ENCODE results near the gene PBX4.
"Not testable (repeated sequence)": the region's sequence is repeated elsewhere in the genome, so short reads cannot be mapped to it uniquely, and the experiment has no call there.

PBX4 gene

GRCh38 chr19:19618219-19619051 lies at the start of gene PBX4:
TSS of gene PBX4 (minus strand) at chr19:19618687. CDS start at chr19:19618629, 58 bp downstream.
- H3K36me3 Mint-ChIP-seq (ENCODE audit: insufficient read depth) = peaks cover 19% of the 10 kb centered on the region
- ATAC-seq (replicated peaks; ENCODE audit: extremely low read depth, poor library complexity, severe bottlenecking) = peak; percentile 91
- H3K27me3 Mint-ChIP-seq = no peaks in the 10 kb centered on the region
- DNase-seq (ENCODE audit: low spot score in 2 of 2) = peak; percentile 98 to 99
- H3K4me3 Mint-ChIP-seq = peak within 1 kb of the TSS; percentile 75
- H3K9me3 Mint-ChIP-seq = no peaks in the 10 kb centered on the region
- peaks cover 48% of the 10 kb centered on the region for H3K4me1 Mint-ChIP-seq
- H3K27ac Mint-ChIP-seq (ENCODE audit: low read depth) = peak within 1 kb of the TSS; percentile 97

GRCh38 chr19:19665420-19665948 lies 47.0 kb upstream of the PBX4 start:
- peaks cover 41% of the 10 kb centered on the region for H3K36me3 Mint-ChIP-seq (ENCODE audit: insufficient read depth)
- H3K27ac Mint-ChIP-seq (ENCODE audit: low read depth) = peak overlapping the region; percentile 10
- H3K9me3 Mint-ChIP-seq; ATAC-seq (replicated peaks; ENCODE audit: extremely low read depth, poor library complexity, severe bottlenecking); H3K4me3 Mint-ChIP-seq; H3K27me3 Mint-ChIP-seq; DNase-seq (ENCODE audit: low spot score in 2 of 2): not testable (repeated sequence)
- peaks cover 46% of the 10 kb centered on the region for H3K4me1 Mint-ChIP-seq

GRCh38 chr19:19663256-19664120 lies 45.0 kb upstream of the PBX4 start, which contains the start of gene ATP13A1:
TSS of gene ATP13A1 (minus strand) at chr19:19663676. CDS start at chr19:19663666, 10 bp downstream.
- ATAC-seq (replicated peaks; ENCODE audit: extremely low read depth, poor library complexity, severe bottlenecking) (peak; percentile 65), DNase-seq (ENCODE audit: low spot score in 2 of 2) (peak; percentile 84 to 96)
- peak within 1 kb of the TSS; percentile 100 for H3K27ac Mint-ChIP-seq (ENCODE audit: low read depth)
- no peaks in the 10 kb centered on the region for H3K9me3 Mint-ChIP-seq
- H3K4me1 Mint-ChIP-seq = peaks cover 33% of the 10 kb centered on the region
- H3K4me3 Mint-ChIP-seq = peak within 1 kb of the TSS; percentile 89
- H3K27me3 Mint-ChIP-seq = no peaks in the 10 kb centered on the region
- peaks cover 35% of the 10 kb centered on the region for H3K36me3 Mint-ChIP-seq (ENCODE audit: insufficient read depth)

GRCh38 chr19:19662871-19663255 lies 44.4 kb upstream of the PBX4 start:
- no peaks in the 10 kb centered on the region for H3K9me3 Mint-ChIP-seq
- no peaks in the 10 kb centered on the region for H3K27me3 Mint-ChIP-seq
- peaks cover 27% of the 10 kb centered on the region for H3K4me1 Mint-ChIP-seq
- H3K4me3 Mint-ChIP-seq = peak overlapping the region; percentile 89
- DNase-seq (ENCODE audit: low spot score in 2 of 2) (no peak), ATAC-seq (replicated peaks; ENCODE audit: extremely low read depth, poor library complexity, severe bottlenecking) (no peak)
- H3K27ac Mint-ChIP-seq (ENCODE audit: low read depth) = peak overlapping the region; percentile 100
- peaks cover 34% of the 10 kb centered on the region for H3K36me3 Mint-ChIP-seq (ENCODE audit: insufficient read depth)

- Mint-ChIP-seq H3K27me3 (no peaks in the 10 kb centered on the region), H3K27ac (ENCODE audit: low read depth) (peak overlapping the region; percentile 100), H3K36me3 (ENCODE audit: insufficient read depth) (peaks cover 33% of the 10 kb centered on the region), H3K4me3 (peak overlapping the region; percentile 89), H3K4me1 (peaks cover 27% of the 10 kb centered on the region), H3K9me3 (no peaks in the 10 kb centered on the region)
- ATAC-seq (replicated peaks; ENCODE audit: extremely low read depth, poor library complexity, severe bottlenecking) (no peak), DNase-seq (ENCODE audit: low spot score in 2 of 2) (no peak)
Measured at GRCh38 chr19:19662344-19662743, 43.9 kb upstream of the PBX4 start.

GRCh38 chr19:19661675-19662251 lies 43.3 kb upstream of the PBX4 start:
- peak; percentile 45 for ATAC-seq (replicated peaks; ENCODE audit: extremely low read depth, poor library complexity, severe bottlenecking)
- Mint-ChIP-seq H3K36me3 (ENCODE audit: insufficient read depth) (peaks cover 33% of the 10 kb centered on the region), H3K4me1 (peaks cover 27% of the 10 kb centered on the region), H3K27ac (ENCODE audit: low read depth) (peak overlapping the region; percentile 100), H3K4me3 (peak overlapping the region; percentile 89), H3K9me3 (no peaks in the 10 kb centered on the region), H3K27me3 (no peaks in the 10 kb centered on the region)
- DNase-seq (ENCODE audit: low spot score in 2 of 2) = peak in 1 of 2 donors; percentile 76

- ATAC-seq (replicated peaks; ENCODE audit: extremely low read depth, poor library complexity, severe bottlenecking) (no peak), DNase-seq (ENCODE audit: low spot score in 2 of 2) (no peak)
- no peaks in the 10 kb centered on the region for H3K9me3 Mint-ChIP-seq
- no peaks in the 10 kb centered on the region for H3K27me3 Mint-ChIP-seq
- peak overlapping the region; percentile 100 for H3K27ac Mint-ChIP-seq (ENCODE audit: low read depth)
- H3K4me3 Mint-ChIP-seq = peak overlapping the region; percentile 89
- H3K4me1 Mint-ChIP-seq = peaks cover 27% of the 10 kb centered on the region
- peaks cover 35% of the 10 kb centered on the region for H3K36me3 Mint-ChIP-seq (ENCODE audit: insufficient read depth)
Measured at GRCh38 chr19:19661141-19661674, 42.7 kb upstream of the PBX4 start.

GRCh38 chr19:19659646-19660245 lies 41.3 kb upstream of the PBX4 start:
- ATAC-seq (replicated peaks; ENCODE audit: extremely low read depth, poor library complexity, severe bottlenecking) (no peak), DNase-seq (ENCODE audit: low spot score in 2 of 2) (no peak)
- H3K4me3 Mint-ChIP-seq = peak overlapping the region; percentile 89
- no peaks in the 10 kb centered on the region for H3K27me3 Mint-ChIP-seq
- H3K36me3 Mint-ChIP-seq (ENCODE audit: insufficient read depth) = peaks cover 39% of the 10 kb centered on the region
- H3K9me3 Mint-ChIP-seq = no peaks in the 10 kb centered on the region
- peaks cover 27% of the 10 kb centered on the region for H3K4me1 Mint-ChIP-seq
- peak overlapping the region; percentile 32 for H3K27ac Mint-ChIP-seq (ENCODE audit: low read depth)

GRCh38 chr19:19657397-19657783 lies 38.9 kb upstream of the PBX4 start:
- DNase-seq (ENCODE audit: low spot score in 2 of 2) = no peak
- Mint-ChIP-seq H3K9me3 (no peaks in the 10 kb centered on the region), H3K27ac (ENCODE audit: low read depth) (no peak overlapping the region), H3K27me3 (no peaks in the 10 kb centered on the region), H3K4me1 (peaks cover 15% of the 10 kb centered on the region), H3K4me3 (no peak overlapping the region), H3K36me3 (ENCODE audit: insufficient read depth) (peaks cover 47% of the 10 kb centered on the region)
- ATAC-seq (replicated peaks; ENCODE audit: extremely low read depth, poor library complexity, severe bottlenecking) = no peak

GRCh38 chr19:19656451-19657396 lies 38.2 kb upstream of the PBX4 start:
- Mint-ChIP-seq H3K9me3 (no peaks in the 10 kb centered on the region), H3K4me3 (no peak overlapping the region), H3K27ac (ENCODE audit: low read depth) (no peak overlapping the region), H3K36me3 (ENCODE audit: insufficient read depth) (peaks cover 42% of the 10 kb centered on the region), H3K4me1 (peaks cover 9% of the 10 kb centered on the region), H3K27me3 (no peaks in the 10 kb centered on the region)
- ATAC-seq (replicated peaks; ENCODE audit: extremely low read depth, poor library complexity, severe bottlenecking) = no peak
- no peak for DNase-seq (ENCODE audit: low spot score in 2 of 2)

All from central memory CD8-positive, alpha-beta T cell (primary cell).